ENCODE measurements around the gene MGARP. TPM values are rescaled to one million over a fixed set of nuclear protein-coding genes. Genes with fewer than 3 reads are reported as not detected.

MGARP gene
- polyA plus RNA-seq, 1 donor (not counting 4 experiments of a cell fraction or from before 2014, with no cell fraction given) = 0.94 TPM

- dilution Hi-C loops (cut with MboI; ENCODE audit: extremely low pct_ligation_motif_present, low sequenced_read_pairs) = no loop called here
Observed at GRCh38 chr4:139222215-139222614, 57.8 kb downstream of the MGARP start.

GRCh38 chr4:139221687-139222086 is 58.3 kb downstream of the MGARP start:
- dilution Hi-C loops (cut with MboI; ENCODE audit: extremely low pct_ligation_motif_present, low sequenced_read_pairs) = no loop called here
- Histone ChIP-seq H2AFZ (ENCODE audit: control insufficient read depth, low read length) (no peak overlapping the region), H3K27ac (ENCODE audit: control insufficient read depth, insufficient read depth, low read length) (no peak overlapping the region), H3K79me2 (ENCODE audit: control insufficient read depth, insufficient read depth, low read length) (no peaks in the 10 kb centered on the region), H3K9me3 (ENCODE audit: control insufficient read depth, low read depth, low read length) (no peaks in the 10 kb centered on the region), H3K4me2 (ENCODE audit: control insufficient read depth, extremely low read depth, insufficient read depth, low read depth, low read length) (no peak overlapping the region), H3K9ac (ENCODE audit: control insufficient read depth, extremely low read depth, insufficient read depth, low read length) (no peak overlapping the region), H3K9me1 (ENCODE audit: control insufficient read depth, extremely low read depth, insufficient read depth, low read length) (no peaks in the 10 kb centered on the region), H3K4me1 (ENCODE audit: control insufficient read depth, extremely low read depth, insufficient read depth, low read length) (peaks cover 4% of the 10 kb centered on the region), H4K20me1 (ENCODE audit: control insufficient read depth, extremely low read depth, insufficient read depth, low read length) (no peaks in the 10 kb centered on the region), H3K4me3 (ENCODE audit: control insufficient read depth in 2 of 3, extremely low read depth in 1 of 3, insufficient read depth in 2 of 3, low read depth in 1 of 3, low read length in 3 of 3) (no peak overlapping the region), H3K27me3 (ENCODE audit: control insufficient read depth, extremely low read depth, insufficient read depth, low read length) (no peaks in the 10 kb centered on the region), H3K36me3 (ENCODE audit: control insufficient read depth in 2 of 2, extremely low read depth in 1 of 2, insufficient read depth in 2 of 2, low read length in 2 of 2) (no peaks in the 10 kb centered on the region)
- FAIRE-seq (no peak), DNase-seq (ENCODE audit: low read depth, low spot score) (no peak)
- TF ChIP-seq EZH2 (IDR thresholded peaks at IDR 0.05; ENCODE audit: low read length) (no peak), CTCF (optimal IDR thresholded peaks at IDR 0.05 in 1 of 3, IDR thresholded peaks at IDR 0.05 in 1 of 3, conservative IDR thresholded peaks at IDR 0.05 in 1 of 3; ENCODE audit: extremely low read depth in 1 of 3, insufficient read depth in 2 of 3, low read length in 3 of 3) (no peak)

More at GRCh38 chr4:139222215-139222614, 57.8 kb downstream of the MGARP start:
- no peaks in the 10 kb centered on the region for H3K36me3 ChIP-seq (ENCODE audit: control insufficient read depth in 2 of 2, extremely low read depth in 1 of 2, insufficient read depth in 2 of 2, low read length in 2 of 2)
- no peaks in the 10 kb centered on the region for H3K9me1 ChIP-seq (ENCODE audit: control insufficient read depth, extremely low read depth, insufficient read depth, low read length)
- H3K9ac ChIP-seq (ENCODE audit: control insufficient read depth, extremely low read depth, insufficient read depth, low read length) = no peak overlapping the region
- no peak overlapping the region for H2AFZ ChIP-seq (ENCODE audit: control insufficient read depth, low read length)
- no peaks in the 10 kb centered on the region for H3K79me2 ChIP-seq (ENCODE audit: control insufficient read depth, insufficient read depth, low read length)
- TF ChIP-seq CTCF (optimal IDR thresholded peaks at IDR 0.05 in 1 of 3, IDR thresholded peaks at IDR 0.05 in 1 of 3, conservative IDR thresholded peaks at IDR 0.05 in 1 of 3; ENCODE audit: extremely low read depth in 1 of 3, insufficient read depth in 2 of 3, low read length in 3 of 3) = no peak
- no peak for TF ChIP-seq EZH2 (IDR thresholded peaks at IDR 0.05; ENCODE audit: low read length)
- H3K4me2 ChIP-seq (ENCODE audit: control insufficient read depth, extremely low read depth, insufficient read depth, low read depth, low read length) = no peak overlapping the region
- H4K20me1 ChIP-seq (ENCODE audit: control insufficient read depth, extremely low read depth, insufficient read depth, low read length) = no peaks in the 10 kb centered on the region
- no peak overlapping the region for H3K4me3 ChIP-seq (ENCODE audit: control insufficient read depth in 2 of 3, extremely low read depth in 1 of 3, insufficient read depth in 2 of 3, low read depth in 1 of 3, low read length in 3 of 3)
- FAIRE-seq (no peak), DNase-seq (ENCODE audit: low read depth, low spot score) (no peak)
- no peaks in the 10 kb centered on the region for H3K27me3 ChIP-seq (ENCODE audit: control insufficient read depth, extremely low read depth, insufficient read depth, low read length)
- no peaks in the 10 kb centered on the region for H3K9me3 ChIP-seq (ENCODE audit: control insufficient read depth, low read depth, low read length)
- H3K27ac ChIP-seq (ENCODE audit: control insufficient read depth, insufficient read depth, low read length) = no peak overlapping the region
- H3K4me1 ChIP-seq (ENCODE audit: control insufficient read depth, extremely low read depth, insufficient read depth, low read length) = peaks cover 4% of the 10 kb centered on the region
